HepG2 (cell line): Measurements from ENCODE around the gene MAPK8IP1. TPM values are rescaled to one million over a fixed set of nuclear protein-coding genes. Genes with fewer than 3 reads are reported as not detected.

Experiments used
- ATAD3A ChIP-seq: sonication (generic); formaldehyde crosslinking; IDR thresholded peaks from 2 replicates; pipeline ENCODE4 v1.4.0; 2020; ENCODE audit warnings: missing genetic modification reagents
- BCL6 ChIP-seq: IDR thresholded peaks from 2 replicates; pipeline ENCODE4 v1.6.1; 2016; ENCODE audit warnings: missing genetic modification reagents, missing compliant biosample characterization
- FOXA1 ChIP-seq, 2 experiments: fragments of 450-650 bp in 1 of 2; sonication (generic) in 1 of 2; formaldehyde crosslinking in 1 of 2; IDR thresholded peaks; 2 replicates each; pipeline versions ENCODE4 v1.4.0 to v1.6.1; 2016 to 2020; ENCODE audit warnings: missing genetic modification reagents in 1 of 2
- FOXK1 ChIP-seq: sonication (generic); formaldehyde crosslinking; IDR thresholded peaks from 2 replicates; pipeline ENCODE4 v1.4.0; 2020; ENCODE audit warnings: low read depth, missing genetic modification reagents, borderline replicate concordance
- GATA4 ChIP-seq: sonication (generic); IDR thresholded peaks from 2 replicates; pipeline ENCODE4 v1.6.1; 2016; ENCODE audit warnings: antibody characterized with exemption, low read depth, borderline replicate concordance
- GPN1 ChIP-seq: sonication (generic); formaldehyde crosslinking; IDR thresholded peaks from 2 replicates; pipeline ENCODE4 v1.5.1; 2020; ENCODE audit warnings: missing genetic modification reagents, borderline replicate concordance
- HDAC2 ChIP-seq: sonication (generic); formaldehyde crosslinking; IDR thresholded peaks from 2 replicates; pipeline ENCODE4 v1.4.0; 2020; ENCODE audit warnings: missing genetic modification reagents
- HNRNPLL ChIP-seq: fragments of 200-400 bp; formaldehyde crosslinking; IDR thresholded peaks from 2 replicates; pipeline ENCODE4 v1.6.1; 2017; ENCODE audit warnings: mild to moderate bottlenecking, low read depth, low read length; ENCODE audit not compliant: poor library complexity, severe bottlenecking
- MAFK ChIP-seq, 2 experiments: IDR thresholded peaks in 1 of 2; conservative IDR thresholded peaks in 1 of 2; 2 replicates each; pipeline ENCODE4 v1.6.1; 2011; ENCODE audit warnings: improper control_type of control experiment in 2 of 2, low read length in 2 of 2
- MEIS2 ChIP-seq: sonication (generic); formaldehyde crosslinking; IDR thresholded peaks from 2 replicates; pipeline ENCODE4 v1.9.0; 2021; ENCODE audit warnings: mild to moderate bottlenecking, missing genetic modification reagents
- NCOA2 ChIP-seq: sonication (generic); formaldehyde crosslinking; IDR thresholded peaks from 2 replicates; pipeline ENCODE4 v1.8.0; 2022; ENCODE audit warnings: inconsistent platforms
- NR1H2 ChIP-seq: sonication (generic); formaldehyde crosslinking; IDR thresholded peaks from 2 replicates; pipeline ENCODE4 v1.8.1; 2022; ENCODE audit warnings: low read depth, missing genetic modification reagents, borderline replicate concordance
- POLR2A ChIP-seq, 2 experiments: IDR thresholded peaks; 2 replicates each; pipeline ENCODE4 v1.6.1; 2011; ENCODE audit warnings: low read depth in 2 of 2, low read length in 2 of 2, mild to moderate bottlenecking in 1 of 2, moderate library complexity in 1 of 2; ENCODE audit not compliant: insufficient read depth in 1 of 2
- POLR2AphosphoS5 ChIP-seq: IDR thresholded peaks from 2 replicates; pipeline ENCODE4 v1.6.1; 2012; ENCODE audit warnings: low read depth, low read length
- RERE ChIP-seq: IDR thresholded peaks from 2 replicates; pipeline ENCODE4 v1.6.1; 2016; ENCODE audit warnings: low read depth, missing genetic modification reagents, missing compliant biosample characterization
- SMARCE1 ChIP-seq: fragments of 450-650 bp; IDR thresholded peaks from 2 replicates; pipeline ENCODE4 v1.6.1; 2017; ENCODE audit warnings: borderline replicate concordance
- SMYD3 ChIP-seq: sonication (generic); formaldehyde crosslinking; IDR thresholded peaks from 2 replicates; pipeline ENCODE4 v1.8.1; 2023; ENCODE audit warnings: mild to moderate bottlenecking, missing genetic modification reagents
- SP1 ChIP-seq, 2 experiments: fragments of 450-650 bp in 1 of 2; sonication (generic) in 1 of 2; formaldehyde crosslinking in 1 of 2; IDR thresholded peaks; 2 replicates each; pipeline versions ENCODE4 v1.4.0 to v1.6.1; 2016 to 2020; ENCODE audit warnings: missing genetic modification reagents in 1 of 2
- SRSF9 ChIP-seq: fragments of 200-400 bp; formaldehyde crosslinking; IDR thresholded peaks from 2 replicates; pipeline ENCODE4 v1.6.1; 2018; ENCODE audit warnings: borderline replicate concordance, mild to moderate bottlenecking, low read depth, low read length; ENCODE audit not compliant: insufficient read depth, poor library complexity, severe bottlenecking
- TCF7 ChIP-seq: sonication (generic); IDR thresholded peaks from 2 replicates; pipeline ENCODE4 v1.6.1; 2016; ENCODE audit warnings: antibody characterized with exemption, low read depth
- ZNF160 ChIP-seq: sonication (generic); formaldehyde crosslinking; IDR thresholded peaks from 2 replicates; pipeline ENCODE4 v1.8.0; 2022; ENCODE audit warnings: mild to moderate bottlenecking, inconsistent platforms, missing genetic modification reagents
- ZNF234 ChIP-seq: sonication (generic); formaldehyde crosslinking; conservative IDR thresholded peaks from 2 replicates; pipeline ENCODE4 v1.5.1; 2020; ENCODE audit warnings: mild to moderate bottlenecking, missing genetic modification reagents
- ZNF256 ChIP-seq: sonication (generic); formaldehyde crosslinking; conservative IDR thresholded peaks from 2 replicates; pipeline ENCODE4 v1.4.0; 2020; ENCODE audit warnings: missing genetic modification reagents
- polyA plus RNA-seq, 8 experiments: library from polyadenylated mRNA; depleted of rRNA in 3 of 8; stranded (reverse) in 7 of 8; unstranded in 1 of 8; fragments of >200 nt; fragmentation: Illumina TruSeq in 4 of 8; extraction: Trizol in 4 of 8; gene quantifications; 2 replicates each; pipeline versions ENCODE4 v1.2.1 to v1.2.3, GENCODE V29; 2011 to 2016; ENCODE audit warnings: low read depth in 4 of 8, missing spikeins in 1 of 8, mixed read lengths in 1 of 8; ENCODE audit not compliant: insufficient read depth in 1 of 8
- total RNA-seq, 5 experiments: library from RNA; depleted of rRNA; stranded (reverse); fragments of >200 nt; fragmentation: Illumina TruSeq; extraction: Trizol; gene quantifications; 2 replicates each; pipeline ENCODE4 v1.2.3, GENCODE V29; 2016; ENCODE audit warnings: low read depth in 1 of 5
- TF ChIP-seq, protein P1 (sequence below): sonication (generic); formaldehyde crosslinking; IDR thresholded peaks from 2 replicates; pipeline ENCODE4 v1.8.0; 2023; ENCODE audit warnings: mild to moderate bottlenecking, missing genetic modification reagents
- TF ChIP-seq, protein P2 (sequence below): sonication (generic); IDR thresholded peaks from 2 replicates; pipeline ENCODE4 v1.6.1; 2016; ENCODE audit warnings: low read depth, borderline replicate concordance

MAPK8IP1 gene
- total and polyA plus RNA-seq, 2 of the 13 experiments (the other 11 are each of a cell fraction or from before 2014, with no cell fraction given): 2.2 to 4.2 TPM

DNA sequence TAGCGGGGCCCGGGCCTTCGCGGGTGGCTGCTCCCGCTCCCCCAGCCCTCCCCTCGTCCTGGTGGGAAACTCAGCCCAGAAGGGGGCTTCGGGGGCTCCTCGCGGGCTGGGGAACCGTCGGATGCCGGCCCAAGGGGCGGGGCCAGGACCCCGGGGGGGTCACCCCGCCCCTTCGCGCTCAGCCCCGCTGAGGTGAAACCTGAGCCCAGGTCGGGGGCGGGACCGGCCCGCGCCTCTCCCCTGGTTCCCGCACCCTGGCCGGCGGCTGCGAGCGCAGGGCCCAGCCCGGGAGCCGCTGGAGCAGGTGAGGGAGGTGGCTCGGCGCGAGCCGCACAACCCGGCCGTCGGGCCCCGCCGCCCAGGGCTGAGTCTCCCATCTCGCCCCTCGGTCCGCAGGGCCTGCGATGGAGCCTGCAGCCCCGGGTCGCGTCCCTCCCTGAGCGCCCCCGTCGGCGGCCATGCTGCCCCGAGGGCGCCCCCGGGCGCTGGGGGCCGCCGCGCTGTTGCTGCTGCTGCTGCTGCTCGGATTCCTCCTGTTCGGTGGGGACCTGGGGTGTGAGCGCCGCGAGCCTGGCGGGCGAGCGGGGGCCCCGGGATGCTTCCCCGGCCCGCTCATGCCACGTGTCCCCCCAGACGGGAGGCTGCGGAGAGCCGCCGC lies 37.1 kb downstream of the MAPK8IP1 start, which contains the start of gene LARGE2 (continued):
- TF ChIP-seq RERE: no peak
- no peak for TF ChIP-seq MAFK (conservative IDR thresholded peaks at IDR 0.05 in 1 of 2, IDR thresholded peaks at IDR 0.05 in 1 of 2; ENCODE audit: low read length in 2 of 2)
- TF ChIP-seq ZNF160 (CRISPR knock-in tag): no peak
- no peak for TF ChIP-seq ZNF234
- no peak for TF ChIP-seq SP1 (IDR thresholded peaks at IDR 0.05)
- peak; percentile 28; the same call in 1 of the 2 replicates for TF ChIP-seq SP1 (CRISPR knock-in tag; IDR thresholded peaks at IDR 0.05)
- TF ChIP-seq NR1H2 (CRISPR knock-in tag): no peak
- no peak for TF ChIP-seq FOXK1
- TF ChIP-seq ATAD3A (CRISPR knock-in tag): no peak
- TF ChIP-seq SMYD3: no peak
- TF ChIP-seq BCL6 (CRISPR knock-in tag): no peak
- no peak for TF ChIP-seq GATA4
- no peak for TF ChIP-seq NCOA2 (CRISPR knock-in tag)
- TF ChIP-seq, protein P1, sequence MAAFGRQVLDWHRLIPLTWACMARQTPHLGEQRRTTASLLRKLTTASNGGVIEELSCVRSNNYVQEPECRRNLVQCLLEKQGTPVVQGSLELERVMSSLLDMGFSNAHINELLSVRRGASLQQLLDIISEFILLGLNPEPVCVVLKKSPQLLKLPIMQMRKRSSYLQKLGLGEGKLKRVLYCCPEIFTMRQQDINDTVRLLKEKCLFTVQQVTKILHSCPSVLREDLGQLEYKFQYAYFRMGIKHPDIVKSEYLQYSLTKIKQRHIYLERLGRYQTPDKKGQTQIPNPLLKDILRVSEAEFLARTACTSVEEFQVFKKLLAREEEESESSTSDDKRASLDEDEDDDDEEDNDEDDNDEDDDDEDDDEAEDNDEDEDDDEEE (CRISPR knock-in tag): no peak
- no peak for TF ChIP-seq GPN1 (CRISPR knock-in tag)
- TF ChIP-seq MEIS2 (CRISPR knock-in tag): no peak
- peak in 1 of 2 experiments; percentile 20; a peak in 1 of 4 replicates for TF ChIP-seq POLR2A (IDR thresholded peaks at IDR 0.05; ENCODE audit: insufficient read depth in 1 of 2, low read depth in 2 of 2, low read length in 2 of 2)
- no peak for TF ChIP-seq HDAC2 (CRISPR knock-in tag)
- no peak for TF ChIP-seq SRSF9
- TF ChIP-seq HNRNPLL: peak; percentile 3
- TF ChIP-seq TCF7: no peak
- no peak for TF ChIP-seq SMARCE1
- TF ChIP-seq FOXA1 (IDR thresholded peaks at IDR 0.05): no peak
- no peak for TF ChIP-seq FOXA1 (CRISPR knock-in tag; IDR thresholded peaks at IDR 0.05)
- TF ChIP-seq POLR2AphosphoS5: no peak
- TF ChIP-seq ZNF256 (CRISPR knock-in tag): no peak
- TF ChIP-seq, protein P2, sequence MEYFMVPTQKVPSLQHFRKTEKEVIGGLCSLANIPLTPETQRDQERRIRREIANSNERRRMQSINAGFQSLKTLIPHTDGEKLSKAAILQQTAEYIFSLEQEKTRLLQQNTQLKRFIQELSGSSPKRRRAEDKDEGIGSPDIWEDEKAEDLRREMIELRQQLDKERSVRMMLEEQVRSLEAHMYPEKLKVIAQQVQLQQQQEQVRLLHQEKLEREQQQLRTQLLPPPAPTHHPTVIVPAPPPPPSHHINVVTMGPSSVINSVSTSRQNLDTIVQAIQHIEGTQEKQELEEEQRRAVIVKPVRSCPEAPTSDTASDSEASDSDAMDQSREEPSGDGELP: no peak
